GM18505 (cell line): ENCODE measurements around the gene CD226.
"Not testable (repeated sequence)": the region's sequence is repeated elsewhere in the genome, so short reads cannot be mapped to it uniquely, and the experiment has no call there.

ENCODE experiments used
- ATAC-seq: cut with Tn5 transposase; IDR thresholded peaks from one replicate; pipeline ENCODE4 v1.9.1; 2021; ENCODE audit not compliant: unreplicated experiment
- POLR2A ChIP-seq: IDR thresholded peaks from 4 replicates; pipeline ENCODE4 v1.6.1; 2011; ENCODE audit warnings: borderline replicate concordance; ENCODE audit not compliant: insufficient read depth, insufficient read length; ENCODE audit errors: extremely low read depth

CD226 gene

GRCh38 chr18:69853051-69853450 lies 94.6 kb downstream of the CD226 start:
- no peak for TF ChIP-seq POLR2A
- no peak for ATAC-seq

DNA sequence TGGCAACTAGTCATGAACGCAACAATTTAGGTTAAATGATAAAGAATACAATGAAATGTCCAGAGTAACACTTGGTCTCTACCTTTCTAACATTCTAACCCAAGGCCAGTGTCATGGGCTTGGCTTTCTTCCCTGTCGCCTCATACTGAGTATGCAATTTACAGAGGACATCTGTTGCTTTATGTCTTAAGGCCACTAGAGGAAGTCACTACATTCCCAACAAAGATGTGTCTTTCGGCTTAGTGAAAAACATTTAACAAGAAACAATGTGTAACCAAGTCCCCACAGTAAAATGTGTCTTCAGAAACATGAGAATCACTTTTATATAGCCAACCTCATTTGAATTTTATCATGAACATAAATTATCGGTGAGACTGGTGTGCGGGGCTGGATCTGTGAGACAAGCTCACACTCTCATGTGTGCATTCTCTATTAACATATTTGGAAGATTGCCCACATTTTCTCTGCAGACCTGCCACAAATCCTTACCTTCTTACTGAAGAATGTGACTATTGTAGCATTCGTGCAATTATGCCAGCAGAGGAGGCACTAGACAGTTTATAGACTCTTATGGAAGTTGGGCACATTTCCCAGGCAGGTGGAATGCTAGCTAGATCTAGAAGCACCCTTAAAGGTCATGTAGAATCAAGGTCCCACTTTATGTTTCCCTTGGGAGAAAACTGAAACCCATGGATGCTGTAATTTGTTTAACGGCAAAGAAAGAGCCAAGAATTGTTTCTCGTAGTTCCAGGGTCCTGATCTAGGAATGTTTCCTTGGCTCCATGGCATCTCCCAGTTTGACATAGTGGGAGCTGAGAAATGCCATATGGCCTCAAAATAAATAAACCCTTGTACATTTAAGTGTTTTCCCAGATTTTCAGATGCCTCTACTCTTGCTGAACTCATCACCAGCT lies 101.8 kb downstream of the CD226 start:
- no peak for TF ChIP-seq POLR2A
- no peak for ATAC-seq

GRCh38 chr18:69844656-69845055 lies 103.0 kb downstream of the CD226 start:
- no peak for ATAC-seq
- no peak for TF ChIP-seq POLR2A

GRCh38 chr18:69843015-69843414 lies 104.7 kb downstream of the CD226 start:
- no peak for TF ChIP-seq POLR2A
- ATAC-seq, result no peak

DNA sequence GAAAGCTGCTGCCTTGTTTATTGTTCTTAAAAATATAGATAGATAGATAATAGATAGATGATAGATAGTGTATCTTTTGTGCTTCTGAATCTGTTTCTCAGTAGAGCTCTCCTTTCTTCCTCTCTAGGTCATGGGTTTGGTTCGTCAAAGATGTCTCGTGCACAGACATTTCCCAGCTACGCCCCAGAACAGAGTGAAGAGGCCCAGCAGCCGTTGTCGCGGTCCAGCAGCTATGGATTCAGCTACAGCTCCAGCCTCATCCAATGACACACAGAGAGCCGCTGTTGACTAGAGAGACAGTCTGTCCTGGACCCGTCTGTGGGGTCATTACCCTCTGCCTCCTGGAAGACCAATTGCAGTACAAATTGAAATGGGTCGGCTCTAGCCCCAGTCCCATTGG lies 106.6 kb downstream of the CD226 start:
- no peak for TF ChIP-seq POLR2A
- ATAC-seq, result no peak

DNA sequence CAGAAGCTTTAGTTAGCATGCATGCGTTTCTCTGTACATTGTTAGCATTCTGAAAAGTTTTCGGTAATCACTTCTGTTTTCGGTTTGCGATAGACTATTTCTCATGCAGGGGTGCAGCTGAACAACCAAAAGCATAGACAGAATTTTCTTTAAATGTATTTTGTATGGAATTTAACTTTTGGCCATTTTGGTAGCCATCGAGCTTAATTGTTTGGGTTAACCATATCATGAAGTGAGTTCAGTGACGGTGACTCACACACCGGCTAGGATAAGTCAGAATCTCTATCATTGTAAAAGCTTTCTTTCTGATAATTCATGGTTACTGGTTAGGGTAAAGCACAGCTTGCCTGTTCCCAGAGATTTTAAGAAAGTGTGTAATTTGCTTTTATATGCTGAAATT lies 107.2 kb downstream of the CD226 start:
- no peak for TF ChIP-seq POLR2A
- ATAC-seq, result no peak

DNA sequence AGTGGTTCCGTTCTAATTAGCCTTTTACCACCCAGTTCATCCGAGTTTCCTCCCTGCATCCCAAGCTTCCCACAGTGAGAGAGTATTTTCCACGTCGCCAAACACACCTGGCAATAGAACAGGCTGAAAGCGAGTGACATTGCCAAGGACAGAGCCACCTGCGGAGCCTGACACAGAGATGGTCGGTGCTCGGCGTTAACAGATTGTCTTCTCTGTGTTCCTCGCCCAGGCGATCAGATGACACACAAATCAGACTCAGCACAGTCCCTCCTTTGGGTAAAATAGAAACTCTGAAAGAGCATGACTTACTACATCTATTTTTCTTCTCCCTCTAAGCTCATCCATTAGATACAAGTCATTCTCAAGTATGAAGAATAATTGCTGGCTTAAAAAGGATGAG lies 107.7 kb downstream of the CD226 start:
- no peak for TF ChIP-seq POLR2A
- ATAC-seq, result no peak

DNA sequence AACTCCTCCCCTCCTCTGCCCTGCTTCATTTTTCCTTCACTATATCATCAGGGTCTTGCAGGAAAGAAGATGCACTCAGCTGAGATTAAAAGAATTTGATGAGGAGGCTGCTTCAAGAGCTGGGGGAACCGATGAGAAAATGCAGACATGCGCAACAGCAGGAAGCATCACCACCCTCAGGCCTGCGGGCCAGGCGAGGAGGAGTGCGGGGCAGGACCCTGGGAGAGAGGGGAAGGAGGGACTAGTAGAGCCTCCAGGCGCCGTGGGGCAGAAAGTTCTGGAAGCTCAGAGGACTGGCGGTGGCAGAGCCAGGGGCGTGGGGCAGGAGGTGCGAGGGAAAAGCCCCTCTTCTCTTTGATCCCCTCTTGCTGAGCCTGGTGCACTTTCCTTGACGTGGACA lies 108.2 kb downstream of the CD226 start:
- no peak for ATAC-seq
- no peak for TF ChIP-seq POLR2A

DNA sequence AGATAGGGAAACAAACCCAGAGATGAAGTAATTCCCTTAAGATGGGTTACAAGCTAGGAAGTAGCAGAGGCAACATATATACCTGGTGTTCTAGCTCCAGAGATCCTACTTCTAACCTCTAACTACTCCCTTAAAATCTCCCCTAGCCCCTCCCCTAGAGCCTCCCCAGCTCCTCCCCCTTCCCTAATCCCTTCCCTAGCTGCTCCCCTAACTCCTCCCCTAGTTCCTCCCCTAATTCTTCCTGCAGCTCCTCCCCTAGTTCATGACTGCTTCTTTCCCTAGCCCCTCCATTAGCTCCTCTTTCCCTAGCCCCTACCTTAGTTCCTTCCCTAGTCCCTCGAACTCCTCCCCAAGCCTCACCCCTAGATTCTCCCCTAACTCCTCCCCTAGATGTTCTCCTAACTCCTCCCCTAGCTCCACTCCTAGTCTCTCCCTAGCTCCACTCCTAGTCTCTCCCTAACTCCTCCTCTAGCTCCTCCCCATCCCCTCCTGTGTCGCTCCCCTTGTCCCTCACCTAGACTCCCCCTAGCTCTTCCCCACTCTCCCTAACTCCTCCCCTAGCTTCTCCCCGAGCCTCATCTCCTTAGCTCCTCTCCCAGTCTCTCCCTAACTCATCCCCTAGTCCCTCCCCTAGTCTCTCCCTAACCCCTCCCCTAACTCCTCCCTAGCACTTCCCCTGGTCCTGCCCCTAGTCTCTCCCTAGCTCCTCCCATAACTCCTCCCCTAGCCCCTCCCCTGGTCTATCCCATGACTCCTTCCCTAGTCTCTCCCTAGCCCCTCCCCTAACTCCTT lies 108.9 kb downstream of the CD226 start:
- no peak for TF ChIP-seq POLR2A
- ATAC-seq, result peak; percentile 70

DNA sequence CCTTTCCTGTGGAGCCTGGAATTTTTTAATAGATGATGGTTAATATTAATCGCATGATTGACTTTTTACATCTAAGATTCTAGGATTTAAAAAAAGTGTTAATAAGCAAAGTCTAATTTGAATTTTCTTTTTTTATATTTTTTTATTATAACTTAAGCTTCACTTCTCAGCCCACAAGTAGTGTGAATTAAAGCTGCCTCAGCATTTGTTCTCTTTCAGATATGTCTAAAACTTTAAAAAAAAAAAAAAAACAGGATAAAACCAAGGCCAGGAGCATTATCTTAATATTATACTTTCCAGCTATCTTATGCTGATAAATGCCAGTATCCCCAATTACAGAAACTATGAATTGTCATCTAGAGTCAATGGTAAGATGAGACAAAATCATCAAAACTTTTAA lies 109.7 kb downstream of the CD226 start:
- no peak for ATAC-seq
- TF ChIP-seq POLR2A, result no peak

DNA sequence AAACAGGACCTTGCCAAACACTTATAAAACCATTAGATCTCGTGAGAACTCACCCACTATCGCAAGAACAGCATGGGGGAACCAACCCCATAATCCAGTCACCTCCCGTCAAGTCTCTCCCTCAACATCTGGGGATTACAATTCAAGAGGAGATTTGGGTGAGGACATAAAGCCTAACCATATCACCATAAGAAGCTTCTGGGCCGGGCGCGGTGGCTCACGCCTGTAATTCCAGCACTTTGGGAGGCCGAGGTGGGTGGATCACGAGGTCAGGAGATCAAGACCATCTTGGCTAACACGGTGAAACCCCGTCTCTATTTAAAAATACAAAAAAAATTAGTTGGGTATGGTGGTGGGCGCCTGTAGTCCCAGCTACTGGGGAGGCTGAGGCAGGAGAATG lies 112.7 kb downstream of the CD226 start:
- ATAC-seq, result not testable (repeated sequence)

DNA sequence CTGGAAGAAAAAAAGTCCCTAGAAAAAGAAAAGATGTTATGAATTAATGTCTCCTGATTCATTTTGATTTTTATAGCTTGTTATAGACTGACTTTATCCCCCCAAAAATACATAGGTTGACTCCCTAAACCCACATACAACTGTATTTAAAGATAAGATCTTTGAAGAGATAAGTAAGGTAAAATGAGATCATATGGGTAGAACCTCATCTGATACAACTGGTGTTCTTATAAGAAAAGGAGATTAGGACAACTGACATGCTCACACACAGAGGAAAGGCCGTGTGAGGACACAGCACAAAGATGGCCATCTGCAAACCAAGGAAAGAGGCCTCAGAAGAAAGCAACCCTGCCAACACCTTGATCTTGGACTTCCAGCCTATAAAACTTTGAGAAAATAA lies 117.5 kb downstream of the CD226 start:
- ATAC-seq, result no peak
- TF ChIP-seq POLR2A, result no peak

- no peak for ATAC-seq
- no peak for TF ChIP-seq POLR2A
Observed at GRCh38 chr18:69820538-69820937, 127.1 kb downstream of the CD226 start.

DNA sequence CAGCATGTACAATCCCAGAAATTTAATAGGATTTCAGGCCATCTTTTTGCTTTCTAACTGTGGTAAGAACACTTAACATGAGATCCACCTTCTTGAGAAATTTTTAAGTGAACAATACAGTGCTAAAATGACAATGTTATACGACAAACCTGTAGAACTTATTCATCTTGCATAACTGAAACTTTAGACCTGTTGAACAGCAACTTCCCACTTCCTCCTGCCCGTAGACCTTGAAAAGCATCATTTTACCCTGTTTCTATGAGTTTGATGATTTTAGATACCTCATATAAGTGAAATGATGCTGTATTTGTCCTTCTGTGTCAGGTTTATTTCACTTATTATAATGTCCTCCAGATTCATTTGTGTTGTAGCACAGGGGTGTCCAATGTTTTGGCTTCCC lies 128.2 kb downstream of the CD226 start:
- ATAC-seq, result no peak
- TF ChIP-seq POLR2A, result no peak
